ENCODE data around the gene USP46.

Gene USP46

GRCh38 chr4:52657292-52657617 lies 1.8 kb downstream of the USP46 start:
- no peak overlapping the region for H3K27ac ChIP-seq (ENCODE audit: low read depth, low read length, severe bottlenecking)
- peaks cover 21% of the 10 kb centered on the region for H3K36me3 ChIP-seq (ENCODE audit: control insufficient read depth, insufficient read depth, low read length)
- H3K9me3 ChIP-seq (ENCODE audit: control insufficient read depth, low read length), result no peaks in the 10 kb centered on the region
- no peak overlapping the region for H3K4me3 ChIP-seq (ENCODE audit: extremely low read depth, insufficient read depth, low read length, poor library complexity, severe bottlenecking)
- 67 to 80% methylated on average over 1 of the region's 8 CpGs for WGBS, 2 experiments (ENCODE audit: insufficient coverage in 2 of 2)
- no peaks in the 10 kb centered on the region for H3K4me1 ChIP-seq (ENCODE audit: control insufficient read depth, insufficient read depth, low read length, poor library complexity, severe bottlenecking)

- no peaks in the 10 kb centered on the region for H3K4me1 ChIP-seq (ENCODE audit: control insufficient read depth, insufficient read depth, low read length, poor library complexity, severe bottlenecking)
- no peak overlapping the region for H3K4me3 ChIP-seq (ENCODE audit: extremely low read depth, insufficient read depth, low read length, poor library complexity, severe bottlenecking)
- H3K9me3 ChIP-seq (ENCODE audit: control insufficient read depth, low read length), result no peaks in the 10 kb centered on the region
- H3K36me3 ChIP-seq (ENCODE audit: control insufficient read depth, insufficient read depth, low read length), result peaks cover 13% of the 10 kb centered on the region
- no peak overlapping the region for H3K27ac ChIP-seq (ENCODE audit: low read depth, low read length, severe bottlenecking)
Observed at GRCh38 chr4:52655506-52655905, 3.6 kb downstream of the USP46 start.

- H3K27ac ChIP-seq (ENCODE audit: low read depth, low read length, severe bottlenecking), result no peak overlapping the region
Observed at GRCh38 chr4:52651996-52652672, 7.0 kb downstream of the USP46 start.

GRCh38 chr4:52648836-52649235 lies 10.3 kb downstream of the USP46 start:
- Histone ChIP-seq H3K27ac (ENCODE audit: low read depth, low read length, severe bottlenecking) (no peak overlapping the region), H3K4me1 (ENCODE audit: control insufficient read depth, insufficient read depth, low read length, poor library complexity, severe bottlenecking) (no peaks in the 10 kb centered on the region), H3K36me3 (ENCODE audit: control insufficient read depth, insufficient read depth, low read length) (no peaks in the 10 kb centered on the region), H3K4me3 (ENCODE audit: extremely low read depth, insufficient read depth, low read length, poor library complexity, severe bottlenecking) (no peak overlapping the region), H3K9me3 (ENCODE audit: control insufficient read depth, low read length) (no peaks in the 10 kb centered on the region)
- 100% methylated on average over 1 of the region's 1 CpG; no CpG with 5 or more reads in 1 of the 2 experiments for WGBS, 2 experiments (ENCODE audit: insufficient coverage in 2 of 2)

More at GRCh38 chr4:52651996-52652672, 7.0 kb downstream of the USP46 start:
- no peaks in the 10 kb centered on the region for H3K4me1 ChIP-seq (ENCODE audit: control insufficient read depth, insufficient read depth, low read length, poor library complexity, severe bottlenecking)
- H3K9me3 ChIP-seq (ENCODE audit: control insufficient read depth, low read length), result no peaks in the 10 kb centered on the region
- peaks cover 13% of the 10 kb centered on the region for H3K36me3 ChIP-seq (ENCODE audit: control insufficient read depth, insufficient read depth, low read length)
- H3K4me3 ChIP-seq (ENCODE audit: extremely low read depth, insufficient read depth, low read length, poor library complexity, severe bottlenecking), result no peak overlapping the region
- WGBS, 2 experiments (ENCODE audit: insufficient coverage in 2 of 2), result 86% methylated on average over 1 to 2 of the region's 2 CpGs

- WGBS, 2 experiments (ENCODE audit: insufficient coverage in 2 of 2), result 100% methylated on average over 2 of the region's 2 CpGs; no CpG with 5 or more reads in 1 of the 2 experiments
- no peaks in the 10 kb centered on the region for H3K36me3 ChIP-seq (ENCODE audit: control insufficient read depth, insufficient read depth, low read length)
- no peak overlapping the region for H3K27ac ChIP-seq (ENCODE audit: low read depth, low read length, severe bottlenecking)
- no peaks in the 10 kb centered on the region for H3K9me3 ChIP-seq (ENCODE audit: control insufficient read depth, low read length)
- no peak overlapping the region for H3K4me3 ChIP-seq (ENCODE audit: extremely low read depth, insufficient read depth, low read length, poor library complexity, severe bottlenecking)
- peaks cover 3% of the 10 kb centered on the region for H3K4me1 ChIP-seq (ENCODE audit: control insufficient read depth, insufficient read depth, low read length, poor library complexity, severe bottlenecking)
Observed at GRCh38 chr4:52646741-52647140, 12.4 kb downstream of the USP46 start.

- Histone ChIP-seq H3K36me3 (ENCODE audit: control insufficient read depth, insufficient read depth, low read length) (no peaks in the 10 kb centered on the region), H3K9me3 (ENCODE audit: control insufficient read depth, low read length) (no peaks in the 10 kb centered on the region), H3K4me1 (ENCODE audit: control insufficient read depth, insufficient read depth, low read length, poor library complexity, severe bottlenecking) (peaks cover 8% of the 10 kb centered on the region), H3K4me3 (ENCODE audit: extremely low read depth, insufficient read depth, low read length, poor library complexity, severe bottlenecking) (no peak overlapping the region), H3K27ac (ENCODE audit: low read depth, low read length, severe bottlenecking) (no peak overlapping the region)
- WGBS, 2 experiments (ENCODE audit: insufficient coverage in 2 of 2), result 90 to 100% methylated on average over 1 to 2 of the region's 3 CpGs
Observed at GRCh38 chr4:52646096-52646495, 13.0 kb downstream of the USP46 start.

- no peak overlapping the region for H3K27ac ChIP-seq (ENCODE audit: low read depth, low read length, severe bottlenecking)
- no peaks in the 10 kb centered on the region for H3K9me3 ChIP-seq (ENCODE audit: control insufficient read depth, low read length)
- H3K4me3 ChIP-seq (ENCODE audit: extremely low read depth, insufficient read depth, low read length, poor library complexity, severe bottlenecking), result no peak overlapping the region
- H3K4me1 ChIP-seq (ENCODE audit: control insufficient read depth, insufficient read depth, low read length, poor library complexity, severe bottlenecking), result peaks cover 11% of the 10 kb centered on the region
- no peaks in the 10 kb centered on the region for H3K36me3 ChIP-seq (ENCODE audit: control insufficient read depth, insufficient read depth, low read length)
Observed at GRCh38 chr4:52645300-52645699, 13.8 kb downstream of the USP46 start.

GRCh38 chr4:52643785-52644244 lies 15.3 kb downstream of the USP46 start:
- Histone ChIP-seq H3K4me3 (ENCODE audit: extremely low read depth, insufficient read depth, low read length, poor library complexity, severe bottlenecking) (no peak overlapping the region), H3K4me1 (ENCODE audit: control insufficient read depth, insufficient read depth, low read length, poor library complexity, severe bottlenecking) (peaks cover 11% of the 10 kb centered on the region), H3K9me3 (ENCODE audit: control insufficient read depth, low read length) (no peaks in the 10 kb centered on the region), H3K27ac (ENCODE audit: low read depth, low read length, severe bottlenecking) (no peak overlapping the region), H3K36me3 (ENCODE audit: control insufficient read depth, insufficient read depth, low read length) (no peaks in the 10 kb centered on the region)
- WGBS, 2 experiments (ENCODE audit: insufficient coverage in 2 of 2), result 86 to 88% methylated on average over 3 to 4 of the region's 4 CpGs

GRCh38 chr4:52643190-52643589 lies 15.9 kb downstream of the USP46 start:
- H3K27ac ChIP-seq (ENCODE audit: low read depth, low read length, severe bottlenecking), result no peak overlapping the region
- peaks cover 2% of the 10 kb centered on the region for H3K36me3 ChIP-seq (ENCODE audit: control insufficient read depth, insufficient read depth, low read length)
- no peaks in the 10 kb centered on the region for H3K9me3 ChIP-seq (ENCODE audit: control insufficient read depth, low read length)
- WGBS, 2 experiments (ENCODE audit: insufficient coverage in 2 of 2), result 100% methylated on average over 2 of the region's 2 CpGs; no CpG with 5 or more reads in 1 of the 2 experiments
- no peak overlapping the region for H3K4me3 ChIP-seq (ENCODE audit: extremely low read depth, insufficient read depth, low read length, poor library complexity, severe bottlenecking)
- H3K4me1 ChIP-seq (ENCODE audit: control insufficient read depth, insufficient read depth, low read length, poor library complexity, severe bottlenecking), result peaks cover 11% of the 10 kb centered on the region

- H3K4me3 ChIP-seq (ENCODE audit: extremely low read depth, insufficient read depth, low read length, poor library complexity, severe bottlenecking), result no peak overlapping the region
- H3K4me1 ChIP-seq (ENCODE audit: control insufficient read depth, insufficient read depth, low read length, poor library complexity, severe bottlenecking), result peaks cover 11% of the 10 kb centered on the region
- H3K9me3 ChIP-seq (ENCODE audit: control insufficient read depth, low read length), result no peaks in the 10 kb centered on the region
- peaks cover 3% of the 10 kb centered on the region for H3K36me3 ChIP-seq (ENCODE audit: control insufficient read depth, insufficient read depth, low read length)
- 93% methylated on average over 2 of the region's 3 CpGs; no CpG with 5 or more reads in 1 of the 2 experiments for WGBS, 2 experiments (ENCODE audit: insufficient coverage in 2 of 2)
- no peak overlapping the region for H3K27ac ChIP-seq (ENCODE audit: low read depth, low read length, severe bottlenecking)
Observed at GRCh38 chr4:52641854-52642563, 17.1 kb downstream of the USP46 start.

All from mesodermal cell (in vitro differentiated cells).